NCI-H526 treated with DMSO at 0.1 percent for 48 hours (cell line): ENCODE data around the gene RUNX3.

Experiments
- DNase-seq: peaks from one replicate; lab custom pipeline; 2025; lab: John Stamatoyannopoulos, UW

RUNX3 gene

GRCh38 chr1:24861821-24862727, 68.0 kb downstream of the RUNX3 start:
- no peak for DNase-seq

- no peak for DNase-seq
These were observed 69.2 kb downstream of the RUNX3 start for GRCh38 chr1:24860841-24861240.

- no peak for DNase-seq
These were observed 70.7 kb downstream of the RUNX3 start for GRCh38 chr1:24859063-24860010.

GRCh38 chr1:24858277-24858676, 71.8 kb downstream of the RUNX3 start:
- DNase-seq = no peak

- no peak for DNase-seq
These were observed 72.5 kb downstream of the RUNX3 start for GRCh38 chr1:24857507-24858133.

GRCh38 chr1:24856787-24857506, 73.1 kb downstream of the RUNX3 start:
- DNase-seq = no peak

- DNase-seq = no peak
These were observed 74.6 kb downstream of the RUNX3 start for GRCh38 chr1:24855474-24855873.

GRCh38 chr1:24853649-24854048, 76.4 kb downstream of the RUNX3 start:
- DNase-seq = no peak

GRCh38 chr1:24850328-24850920, 79.7 kb downstream of the RUNX3 start:
- DNase-seq = no peak

- DNase-seq = peak; percentile 9
These were observed 80.3 kb downstream of the RUNX3 start for GRCh38 chr1:24849672-24850295.
